Ramos (cell line): ENCODE measurements around the gene SLC5A10.

ENCODE experiments used
- in situ Hi-C: fragments of 300-500 bp; cut with MboI; formaldehyde crosslinking; loops from one replicate; pipeline ENCODE4 v1.14.3; 2022; ENCODE audit warnings: low sequenced_read_pairs; ENCODE audit not compliant: unreplicated experiment

The SLC5A10 gene

DNA sequence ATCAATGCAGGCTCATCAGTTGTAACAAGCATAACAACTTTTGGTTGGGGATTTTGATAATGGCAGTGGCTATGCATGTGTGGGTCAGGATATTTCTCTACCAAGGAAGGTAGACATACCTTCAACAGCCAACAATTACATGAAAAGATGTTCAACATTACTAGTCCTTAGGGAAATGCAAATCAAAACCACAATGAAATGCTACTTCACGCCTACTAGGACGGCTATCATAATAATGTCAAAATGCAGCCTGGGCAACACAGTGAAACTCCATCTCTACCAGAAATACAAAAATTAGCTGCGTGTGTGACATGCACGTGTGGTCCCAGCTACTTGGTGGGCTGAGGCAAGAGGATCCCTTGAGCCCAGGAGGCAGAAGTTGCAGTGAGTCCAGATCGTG is 7.3 kb upstream of the SLC5A10 start:
- in situ Hi-C loops: no loop called here

DNA sequence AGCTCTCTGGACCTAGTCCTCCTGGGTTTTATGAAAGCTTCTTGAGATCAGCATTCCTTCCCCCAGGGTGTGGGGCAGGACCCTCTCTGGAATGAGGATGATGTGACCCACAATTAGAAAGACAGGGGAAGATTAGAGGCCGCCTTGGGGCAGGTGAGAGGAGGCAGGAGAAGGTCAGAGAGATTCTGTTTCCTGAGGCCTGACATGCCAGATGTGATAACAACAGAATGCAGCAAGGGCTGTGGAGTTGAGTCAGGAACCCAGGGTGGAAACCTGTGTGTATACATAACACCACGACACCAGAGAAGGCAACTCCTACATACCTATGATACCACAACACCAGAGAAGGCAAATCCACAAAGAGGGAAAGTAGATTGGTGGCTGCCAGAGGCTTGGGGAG is 5.4 kb upstream of the SLC5A10 start:
- in situ Hi-C loops: no loop called here

DNA sequence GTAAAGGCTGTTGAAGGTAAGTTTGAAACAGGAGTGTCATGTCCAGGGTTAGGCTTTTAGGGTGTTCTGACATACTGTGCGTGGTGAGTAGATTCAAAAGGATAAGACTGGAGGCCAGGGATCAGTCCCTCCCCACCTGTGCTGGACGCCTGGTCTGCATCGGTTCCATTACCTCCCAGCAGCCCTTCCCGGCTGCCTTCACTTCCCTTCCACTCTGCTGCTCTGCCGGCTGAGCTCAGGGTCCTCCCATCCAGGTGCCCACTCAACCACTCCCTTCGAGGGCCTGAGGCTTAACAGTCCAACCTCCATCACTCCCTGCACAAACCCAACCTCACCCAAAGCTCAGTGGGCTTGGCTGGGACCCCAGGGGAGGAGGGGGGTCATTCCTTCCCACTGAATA is 4.1 kb upstream of the SLC5A10 start:
- in situ Hi-C loops: no loop called here

DNA sequence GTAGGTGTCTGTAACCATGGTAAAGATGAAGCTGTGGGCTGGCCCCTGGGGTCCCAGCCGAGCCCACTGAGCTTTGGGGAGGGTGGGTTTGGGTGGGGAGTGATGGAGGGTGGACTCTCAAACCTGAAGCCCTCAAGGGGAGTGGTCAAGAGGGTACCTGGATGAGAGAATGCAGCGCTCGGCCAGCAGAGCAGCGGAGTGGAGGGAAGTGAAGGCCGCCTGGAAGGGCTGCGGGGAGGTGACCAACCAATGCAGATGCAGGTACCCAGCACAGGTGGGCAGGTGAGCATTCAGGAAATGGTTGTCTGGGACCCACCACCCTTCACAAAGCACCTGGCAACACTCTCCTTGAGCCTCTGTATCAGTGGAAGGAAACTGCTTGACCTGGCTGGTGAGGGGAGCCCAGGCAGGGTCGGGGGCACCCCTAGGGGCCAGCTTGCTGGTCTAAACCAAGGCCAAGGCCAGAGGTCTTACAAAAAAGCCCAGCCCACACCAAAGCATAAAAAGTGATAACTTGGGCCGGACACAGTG is 3.4 kb upstream of the SLC5A10 start:
- in situ Hi-C loops: no loop called here

DNA sequence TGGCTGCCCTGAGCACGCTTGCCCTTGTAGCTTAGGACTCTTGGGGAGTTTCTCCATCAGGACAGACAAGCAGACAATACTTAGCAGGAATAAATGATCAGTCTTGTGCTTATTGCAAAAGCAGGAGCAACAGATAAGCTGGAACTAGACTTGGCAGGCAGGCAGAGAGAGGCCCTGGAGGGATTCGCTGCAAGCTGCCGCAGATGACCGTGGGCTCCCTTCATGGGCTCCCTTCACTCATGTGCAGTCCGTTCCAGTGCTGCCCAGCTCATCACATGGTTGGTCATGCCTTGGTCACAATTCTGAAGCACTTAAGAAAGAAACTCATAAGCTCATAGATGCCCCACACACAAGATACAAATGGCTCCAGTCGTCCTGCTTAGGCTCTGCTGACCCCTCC is 2.4 kb upstream of the SLC5A10 start:
- in situ Hi-C loops: no loop called here

DNA sequence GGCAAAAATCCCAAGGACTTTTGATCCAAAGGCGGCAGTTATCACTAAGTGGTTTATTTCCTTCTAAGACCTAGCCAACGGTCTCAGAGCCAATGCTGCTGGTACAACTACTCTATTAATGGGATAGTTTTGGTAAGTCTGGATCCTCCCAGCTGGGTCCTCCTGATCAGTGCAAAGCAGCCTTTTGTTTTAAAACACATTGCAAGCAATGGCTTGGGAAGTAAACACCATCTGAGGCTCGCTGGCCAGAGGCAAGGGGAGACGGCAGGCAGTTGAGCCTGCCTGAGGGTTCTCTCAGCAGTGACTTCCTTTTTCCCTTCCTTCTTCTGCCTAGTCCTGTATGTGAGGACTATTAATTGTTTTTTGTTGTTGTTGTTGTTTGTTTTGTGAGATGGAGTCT is 1.6 kb upstream of the SLC5A10 start:
- in situ Hi-C loops: loop anchor here (25.0 kb wide), 1 partner anchor 138 kb away; no protein-coding TSS in a partner anchor

DNA sequence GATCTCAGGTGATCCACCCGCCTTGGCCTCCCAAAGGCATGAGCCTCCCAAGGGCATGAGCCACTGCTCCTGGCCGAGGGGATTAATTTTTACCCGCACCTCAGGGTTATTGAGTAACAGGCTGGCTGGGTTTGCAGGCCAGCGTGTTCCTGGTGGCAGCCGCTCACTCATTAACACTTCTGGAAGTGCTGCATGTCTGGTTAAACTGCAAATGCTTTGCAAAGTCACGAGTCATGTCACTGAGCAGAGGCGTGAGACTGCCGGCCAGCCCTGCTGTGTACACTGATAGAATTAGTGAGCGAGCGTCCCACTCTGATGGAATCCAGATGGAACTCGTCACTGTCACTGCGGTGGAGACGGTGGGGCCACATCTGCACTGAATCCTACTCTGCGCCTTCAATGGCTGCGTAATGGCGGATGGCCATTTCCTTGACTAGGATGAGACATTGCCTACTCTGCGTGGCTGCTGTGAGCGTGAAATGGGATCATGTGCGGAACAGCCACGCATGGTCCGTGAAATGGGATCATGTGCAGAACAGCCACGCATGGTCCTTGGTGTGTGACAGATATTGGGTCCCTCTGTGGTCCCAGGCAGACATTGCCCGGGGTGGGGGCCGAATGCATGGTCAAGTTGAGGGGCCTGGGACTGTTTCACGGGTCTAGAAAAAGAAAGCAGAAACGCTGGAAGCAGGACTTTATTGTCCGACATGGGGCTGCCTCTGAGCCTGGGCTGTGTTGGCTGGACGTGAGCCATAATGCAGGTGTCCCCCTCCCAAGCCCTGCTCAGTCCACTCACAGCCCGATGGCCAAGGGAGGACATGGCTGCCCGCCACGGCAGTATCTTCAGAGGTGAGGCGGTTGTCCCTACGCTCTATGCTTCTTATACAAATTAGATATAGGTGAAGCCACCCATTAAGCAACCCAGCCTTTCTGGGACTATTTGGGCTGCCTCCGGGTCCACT is 740 bp upstream of the SLC5A10 start:
- in situ Hi-C loops: loop anchor here (25.0 kb wide), 1 partner anchor 139 kb away; no protein-coding TSS in a partner anchor

DNA sequence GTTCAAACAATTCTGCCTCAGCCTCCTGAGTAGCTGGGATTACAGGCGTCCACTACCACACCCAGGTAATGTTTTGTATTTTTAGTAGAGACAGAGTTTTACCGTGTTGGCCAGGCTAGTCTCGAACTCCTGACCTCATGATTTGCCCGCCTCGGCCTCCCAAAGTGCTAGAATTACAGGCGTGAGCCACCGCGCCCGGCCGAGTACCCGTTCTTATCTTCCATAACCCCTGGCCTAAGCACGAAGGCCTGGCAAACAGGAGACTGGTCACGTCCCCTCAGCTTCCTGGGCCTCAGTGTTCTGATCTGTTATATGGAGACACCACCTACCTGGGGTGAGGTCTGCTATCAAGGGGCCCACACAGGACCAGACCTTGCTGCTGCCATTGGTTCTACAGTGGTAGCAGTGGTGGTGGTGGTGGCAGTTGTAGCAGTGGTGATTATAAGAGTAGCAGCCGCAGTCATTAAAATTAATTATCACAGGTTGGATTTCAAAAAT is 1.3 kb downstream of the SLC5A10 start:
- in situ Hi-C loops: loop anchor here (25.0 kb wide), 1 partner anchor 141 kb away; no protein-coding TSS in a partner anchor

DNA sequence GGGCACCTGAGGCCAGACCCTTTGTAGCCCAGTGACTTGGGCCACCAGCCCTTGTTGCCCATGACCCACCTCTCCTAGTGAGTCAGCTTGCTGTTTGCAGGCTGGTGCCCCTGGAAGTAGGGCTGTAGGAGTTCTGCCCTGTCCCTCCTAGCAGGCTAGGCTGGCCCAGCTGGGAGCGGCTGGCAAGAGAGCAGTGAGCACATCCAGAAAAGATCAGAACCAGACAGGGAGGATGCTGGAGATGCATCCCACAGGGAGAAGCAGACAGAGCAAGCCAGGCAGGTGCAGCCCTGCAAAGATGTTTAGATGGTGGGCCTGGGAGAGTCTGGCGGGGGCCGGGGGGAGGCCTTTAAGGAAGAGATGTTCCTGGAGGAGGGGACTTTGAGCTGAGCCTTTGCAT is 2.4 kb downstream of the SLC5A10 start:
- in situ Hi-C loops: loop anchor here (25.0 kb wide), 1 partner anchor 142 kb away; no protein-coding TSS in a partner anchor

DNA sequence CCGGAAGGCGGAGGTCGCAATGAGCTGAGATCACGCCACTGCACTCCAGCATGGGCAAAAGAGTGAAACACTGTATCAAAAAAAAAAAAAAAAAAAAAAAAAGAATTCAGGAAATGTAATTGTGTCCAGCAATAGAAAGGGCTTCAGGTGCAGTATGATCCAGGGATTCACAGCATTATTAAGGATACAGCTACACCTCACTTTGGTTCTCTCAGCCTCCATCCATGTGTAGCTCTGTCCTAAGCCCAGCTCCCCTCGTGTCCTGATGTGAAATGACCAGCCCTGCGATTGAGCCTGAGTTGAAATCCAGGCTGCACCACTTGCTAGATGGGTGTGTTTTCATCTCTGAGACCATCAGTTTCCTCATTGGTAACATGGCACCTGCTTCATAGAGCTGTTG is 3.0 kb downstream of the SLC5A10 start:
- in situ Hi-C loops: loop anchor here (25.0 kb wide), 1 partner anchor 143 kb away; no protein-coding TSS in a partner anchor

DNA sequence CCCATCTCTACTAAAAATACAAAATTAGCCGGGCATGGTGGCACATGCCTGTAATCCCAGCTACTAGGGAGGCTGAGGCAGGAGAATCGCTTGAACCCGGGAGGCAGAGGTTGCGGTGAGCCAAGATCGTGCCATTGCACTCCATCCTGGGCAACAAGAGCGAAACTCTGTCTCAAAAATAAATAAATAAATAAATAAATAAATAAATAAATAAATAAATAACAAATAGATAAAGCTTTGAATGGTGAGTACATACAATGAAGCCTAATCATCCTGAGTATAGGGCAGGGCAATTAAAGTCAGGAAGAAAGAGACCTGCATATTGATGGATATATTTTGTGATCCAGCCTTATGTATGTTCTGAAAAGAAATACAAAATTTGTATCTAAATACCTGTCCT is 4.1 kb downstream of the SLC5A10 start:
- in situ Hi-C loops: loop anchor here (25.0 kb wide), 1 partner anchor 144 kb away; no protein-coding TSS in a partner anchor

DNA sequence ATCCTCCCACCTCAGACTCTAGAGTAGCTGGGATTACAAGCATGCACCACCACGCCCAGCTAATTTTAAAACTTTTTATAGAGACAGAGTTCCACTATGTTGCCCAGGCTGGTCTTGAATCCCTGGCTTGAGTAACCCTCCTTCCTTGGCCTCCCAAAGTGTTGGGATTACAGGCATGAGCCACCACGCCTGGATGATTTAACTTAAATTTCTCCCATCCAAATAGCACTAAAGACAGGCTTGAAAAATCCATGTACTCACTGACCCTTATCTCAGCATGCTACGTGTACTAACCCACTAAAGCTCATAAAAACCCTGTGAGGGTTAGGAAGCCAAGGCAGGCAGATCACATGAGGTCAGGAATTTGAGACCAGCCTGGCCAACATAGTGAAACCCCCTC is 4.6 kb downstream of the SLC5A10 start:
- in situ Hi-C loops: loop anchor here (25.0 kb wide), 1 partner anchor 144 kb away; no protein-coding TSS in a partner anchor

DNA sequence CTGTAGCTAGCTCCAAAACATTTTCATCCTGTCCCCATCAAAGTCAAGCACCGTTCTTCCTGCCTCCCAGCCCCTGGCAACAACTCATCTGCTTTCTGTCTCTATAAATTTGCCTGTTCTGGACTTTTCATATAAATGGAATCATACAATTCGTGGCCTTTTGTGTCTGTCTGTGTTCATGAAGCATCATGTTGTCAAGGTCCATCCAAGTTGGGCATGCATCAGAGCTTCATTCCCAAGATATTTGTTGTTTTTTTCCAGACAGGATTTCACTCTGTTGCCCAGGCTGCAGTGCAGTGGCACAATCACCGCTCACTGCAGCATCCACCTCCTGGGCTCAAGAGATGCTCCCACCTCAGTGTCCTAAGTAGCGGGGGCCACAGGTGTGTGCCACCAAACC is 5.9 kb downstream of the SLC5A10 start:
- in situ Hi-C loops: loop anchor here (25.0 kb wide), 1 partner anchor 146 kb away; no protein-coding TSS in a partner anchor

DNA sequence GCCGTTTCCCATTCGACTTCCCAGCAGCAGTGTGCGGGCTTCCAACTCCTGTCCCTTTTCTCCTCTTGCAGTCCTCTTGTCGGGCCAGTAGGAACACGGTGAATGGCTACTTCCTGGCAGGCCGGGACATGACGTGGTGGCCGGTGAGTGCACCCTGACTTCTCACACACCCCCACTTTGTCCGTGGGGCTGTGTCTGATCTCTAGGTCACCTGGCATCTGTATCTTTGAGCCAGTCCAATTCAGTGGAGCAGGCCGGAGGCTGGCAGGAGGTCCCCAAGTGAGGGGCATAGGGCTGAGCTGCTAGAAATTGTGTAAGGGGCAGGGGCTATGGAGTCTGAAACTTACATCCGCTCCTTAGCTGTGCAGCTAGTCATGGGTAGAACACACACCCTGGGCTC is 6.6 kb downstream of the SLC5A10 start:
- in situ Hi-C loops: loop anchor here (25.0 kb wide), 1 partner anchor 146 kb away; no protein-coding TSS in a partner anchor

DNA sequence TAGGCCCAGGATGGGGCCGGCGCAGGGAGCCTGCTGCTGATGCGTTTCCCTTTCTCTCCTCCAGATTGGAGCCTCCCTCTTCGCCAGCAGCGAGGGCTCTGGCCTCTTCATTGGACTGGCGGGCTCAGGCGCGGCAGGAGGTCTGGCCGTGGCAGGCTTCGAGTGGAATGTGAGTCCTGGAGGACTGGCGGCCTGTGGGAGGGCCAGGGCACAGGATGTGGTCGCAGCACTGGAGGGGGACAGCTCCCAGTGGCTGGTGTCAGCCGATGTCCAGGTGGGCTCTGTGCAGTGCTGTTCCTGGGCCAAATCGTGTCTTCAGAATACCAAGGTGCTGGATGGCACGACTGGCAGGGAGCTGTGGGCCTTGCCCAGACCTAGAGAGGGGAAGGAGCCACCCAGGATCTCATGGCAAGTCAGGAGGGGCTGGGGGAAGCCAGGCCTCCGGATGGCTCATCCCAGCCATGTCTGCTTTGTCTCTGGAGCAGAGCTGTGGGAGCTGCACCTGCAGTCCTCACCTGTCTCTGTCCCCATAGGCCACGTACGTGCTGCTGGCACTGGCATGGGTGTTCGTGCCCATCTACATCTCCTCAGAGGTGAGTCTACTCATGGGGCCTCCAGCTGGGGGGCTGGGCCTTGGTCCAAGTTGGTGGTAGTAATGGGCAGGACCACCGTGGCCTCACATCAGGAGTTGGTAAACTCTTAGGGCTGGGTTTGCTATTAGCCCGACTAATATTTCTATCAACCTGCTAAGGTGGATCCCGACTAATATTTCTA is 7.3 kb downstream of the SLC5A10 start:
- in situ Hi-C loops: loop anchor here (25.0 kb wide), 1 partner anchor 147 kb away; no protein-coding TSS in a partner anchor

DNA sequence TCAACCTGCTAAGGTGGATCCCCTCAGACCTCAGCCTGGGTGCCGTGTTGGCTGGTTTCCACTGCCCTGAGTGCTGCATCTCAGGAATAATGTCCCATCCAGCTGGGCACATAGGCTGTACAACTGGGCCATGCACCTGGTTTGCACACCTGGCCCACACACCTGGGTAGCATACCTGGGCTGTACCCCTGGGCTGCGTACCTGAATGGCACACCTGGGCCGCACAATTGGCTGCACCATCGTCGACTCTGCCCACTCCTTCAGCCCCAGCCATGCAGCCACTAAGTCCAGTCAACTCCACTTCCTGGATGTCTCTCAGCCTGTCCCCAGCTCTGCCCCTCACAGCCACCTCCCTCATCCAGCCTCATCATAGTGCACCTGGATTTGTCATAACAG is 7.9 kb downstream of the SLC5A10 start:
- in situ Hi-C loops: loop anchor here (25.0 kb wide), 1 partner anchor 148 kb away; no protein-coding TSS in a partner anchor

DNA sequence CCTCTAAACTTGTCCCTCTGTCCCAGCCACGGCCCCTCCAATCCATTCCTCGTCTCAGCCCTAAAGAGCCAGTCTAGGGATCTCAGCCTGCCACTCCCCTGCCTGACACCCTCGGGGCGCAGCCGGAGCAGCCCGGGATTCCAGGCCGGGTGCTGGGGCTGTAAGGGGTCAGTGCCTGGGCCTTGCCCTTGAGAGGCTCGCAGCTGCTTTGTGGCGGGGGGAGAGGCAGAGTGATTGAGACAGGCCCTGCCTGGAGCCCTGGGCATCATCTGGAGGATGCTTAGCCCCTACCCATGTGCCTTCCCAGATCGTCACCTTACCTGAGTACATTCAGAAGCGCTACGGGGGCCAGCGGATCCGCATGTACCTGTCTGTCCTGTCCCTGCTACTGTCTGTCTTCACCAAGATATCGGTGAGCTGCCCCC is 8.3 kb downstream of the SLC5A10 start:
- in situ Hi-C loops: loop anchor here (25.0 kb wide), 1 partner anchor 148 kb away; no protein-coding TSS in a partner anchor

DNA sequence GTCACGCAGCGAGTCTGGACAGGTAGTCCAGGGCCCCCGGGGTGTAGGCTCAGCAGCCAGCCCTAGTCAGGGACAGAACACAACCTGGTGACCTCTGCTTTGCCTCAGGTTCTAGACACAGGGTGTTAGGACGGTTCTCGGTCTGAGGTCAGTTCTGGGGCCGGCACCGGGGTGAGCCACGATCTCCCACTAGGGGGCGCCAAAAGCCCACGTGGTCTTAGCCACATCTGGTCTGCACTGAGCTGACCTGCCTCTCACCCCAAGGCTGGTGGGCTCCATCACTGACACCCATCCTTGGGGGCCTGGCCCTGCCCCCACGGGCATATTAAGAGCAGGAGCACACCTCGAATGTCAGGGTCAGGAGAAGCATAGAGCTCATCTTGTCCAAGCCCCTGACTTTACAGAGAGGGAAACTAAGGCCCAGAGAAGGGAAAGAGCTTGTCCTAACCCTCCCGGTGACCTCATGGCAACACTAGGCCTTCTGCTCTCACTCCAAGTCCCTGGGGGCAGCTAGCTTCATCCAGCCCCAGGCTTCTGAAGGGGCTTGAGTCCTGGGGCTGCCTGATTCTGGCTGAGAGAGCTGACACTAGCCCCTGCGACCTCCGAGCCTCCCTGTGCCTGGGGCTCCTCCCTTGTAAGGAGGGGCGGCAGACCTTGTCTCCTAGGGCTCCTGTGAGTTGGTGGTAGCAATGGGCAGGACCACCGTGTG is 9.0 kb downstream of the SLC5A10 start:
- in situ Hi-C loops: loop anchor here (25.0 kb wide), 1 partner anchor 149 kb away; no protein-coding TSS in a partner anchor
